ENCODE measurements around the gene SGK2. TPM values are rescaled to one million over a fixed set of nuclear protein-coding genes. Genes with fewer than 3 reads are reported as not detected.

The SGK2 gene
- total and polyA plus RNA-seq, 2 experiments from 2014 or later, result 0.42 TPM; not detected in 1

DNA sequence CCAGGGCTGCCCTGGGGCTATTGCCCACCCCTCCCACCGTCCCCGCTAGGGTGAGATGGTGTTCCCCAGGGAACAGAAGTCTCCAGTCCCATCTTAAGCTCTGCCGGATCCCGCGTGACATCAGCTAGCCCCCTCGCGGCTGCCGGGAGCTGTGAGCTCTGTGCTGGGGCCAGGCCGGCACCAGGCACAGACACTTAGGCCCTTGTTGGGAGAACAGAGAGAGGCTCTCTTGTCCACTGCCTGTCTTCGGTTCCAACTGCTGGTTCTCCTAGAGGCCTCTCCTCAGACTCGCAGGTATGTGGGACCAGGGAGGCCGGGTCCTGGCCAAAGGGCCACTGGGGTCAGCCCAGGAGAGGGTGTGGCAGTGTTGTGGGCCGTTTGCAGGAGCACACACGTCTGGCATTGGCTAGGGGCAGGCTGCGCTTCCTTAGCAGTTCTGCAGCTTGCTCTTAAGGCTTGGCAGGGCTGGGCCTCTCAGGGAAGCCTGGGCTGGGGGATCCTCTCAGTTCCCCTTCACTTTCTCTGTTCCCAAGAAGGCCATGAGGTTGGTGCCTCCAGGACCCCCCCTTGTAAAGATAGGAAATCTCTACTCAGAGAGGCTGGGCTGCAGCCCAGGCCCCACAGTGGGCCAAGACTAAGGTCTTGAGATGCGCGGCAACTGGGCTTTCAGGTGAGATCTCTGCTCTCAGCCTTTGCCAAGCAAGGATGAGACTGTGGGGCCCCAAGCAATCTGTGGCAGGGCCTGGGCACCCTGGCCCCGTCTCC, 6.3 kb downstream of the SGK2 start:
- Mint-ChIP-seq H3K36me3 (ENCODE audit: low read depth) (no peaks in the 10 kb centered on the region), H3K4me3 (no peak overlapping the region), H3K9me3 (no peaks in the 10 kb centered on the region), H3K27ac (no peak overlapping the region), H3K4me1 (no peaks in the 10 kb centered on the region), H3K27me3 (ENCODE audit: insufficient read depth, low read depth, poor library complexity) (peaks cover 3% of the 10 kb centered on the region)
- Histone ChIP-seq H3F3A (replicated peaks; ENCODE audit: low read depth) (no peaks in the 10 kb centered on the region), H3K36me3 (ENCODE audit: insufficient read depth) (no peaks in the 10 kb centered on the region), H3K79me2 (replicated peaks; ENCODE audit: insufficient read depth) (no peaks in the 10 kb centered on the region), H3K4me3 (no peak overlapping the region), H3K4me2 (no peak overlapping the region), H4K20me1 (replicated peaks; ENCODE audit: insufficient read depth) (no peaks in the 10 kb centered on the region), H3K27me3 (ENCODE audit: insufficient read depth) (no peaks in the 10 kb centered on the region), H2AFZ (no peak overlapping the region), H3K9me2 (ENCODE audit: insufficient read depth) (no peaks in the 10 kb centered on the region), H3K27ac (ENCODE audit: low read depth) (no peak overlapping the region), H3K4me1 (ENCODE audit: insufficient read depth) (no peaks in the 10 kb centered on the region)
- peak; percentile 26 for DNase-seq (ENCODE audit: low spot score)
- no peak for TF ChIP-seq ZNF114 (CRISPR knock-in tag; IDR thresholded peaks at IDR 0.05)
- TF ChIP-seq NANOG (IDR thresholded peaks at IDR 0.05; ENCODE audit: borderline replicate concordance), result no peak
- TF ChIP-seq JUNB (IDR thresholded peaks at IDR 0.05; ENCODE audit: unreplicated experiment), result no peak
- TF ChIP-seq REST (IDR thresholded peaks at IDR 0.05; ENCODE audit: unreplicated experiment), result no peak
- TF ChIP-seq CTCF (conservative IDR thresholded peaks at IDR 0.05; ENCODE audit: low read depth in 2 of 2), result no peak
- peak; percentile 78 for ATAC-seq

DNA sequence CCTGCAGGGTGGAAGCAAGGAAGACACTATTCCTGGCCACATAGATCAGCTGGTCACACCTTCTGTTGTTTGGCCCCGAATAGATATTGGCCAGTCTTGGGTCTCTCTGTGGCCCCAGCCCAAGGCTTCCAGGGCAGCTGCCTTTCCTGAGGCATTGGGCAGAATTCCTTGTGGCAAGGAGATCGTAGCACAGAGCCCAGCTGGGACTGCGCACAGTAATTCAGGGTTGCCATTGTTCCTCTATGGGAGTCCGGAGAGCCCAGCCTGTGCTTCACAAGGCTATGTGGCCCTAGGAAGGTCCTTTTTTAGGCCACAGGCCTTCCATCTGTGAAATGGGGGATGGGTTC, 6.9 kb downstream of the SGK2 start:
- Mint-ChIP-seq H3K4me3 (no peak overlapping the region), H3K4me1 (no peaks in the 10 kb centered on the region), H3K9me3 (no peaks in the 10 kb centered on the region), H3K27ac (no peak overlapping the region), H3K27me3 (ENCODE audit: insufficient read depth, low read depth, poor library complexity) (peaks cover 3% of the 10 kb centered on the region), H3K36me3 (ENCODE audit: low read depth) (no peaks in the 10 kb centered on the region)
- Histone ChIP-seq H3K79me2 (replicated peaks; ENCODE audit: insufficient read depth) (no peaks in the 10 kb centered on the region), H3K36me3 (ENCODE audit: insufficient read depth) (no peaks in the 10 kb centered on the region), H3K27ac (ENCODE audit: low read depth) (no peak overlapping the region), H3K4me1 (ENCODE audit: insufficient read depth) (no peaks in the 10 kb centered on the region), H3K4me2 (no peak overlapping the region), H3F3A (replicated peaks; ENCODE audit: low read depth) (no peaks in the 10 kb centered on the region), H3K4me3 (no peak overlapping the region), H3K27me3 (ENCODE audit: insufficient read depth) (no peaks in the 10 kb centered on the region), H3K9me2 (ENCODE audit: insufficient read depth) (no peaks in the 10 kb centered on the region), H2AFZ (no peak overlapping the region), H4K20me1 (replicated peaks; ENCODE audit: insufficient read depth) (no peaks in the 10 kb centered on the region)
- no peak for DNase-seq (ENCODE audit: low spot score)
- TF ChIP-seq JUNB (IDR thresholded peaks at IDR 0.05; ENCODE audit: unreplicated experiment) (no peak), CREB1 (CRISPR knock-in tag; IDR thresholded peaks at IDR 0.05; ENCODE audit: low read depth) (no peak), ZNF114 (CRISPR knock-in tag; IDR thresholded peaks at IDR 0.05) (no peak), EZH2phosphoT487 (IDR thresholded peaks at IDR 0.05; ENCODE audit: unreplicated experiment) (no peak), CTCF (conservative IDR thresholded peaks at IDR 0.05; ENCODE audit: low read depth in 2 of 2) (no peak), REST (IDR thresholded peaks at IDR 0.05; ENCODE audit: unreplicated experiment) (no peak), POLR2AphosphoS5 (IDR thresholded peaks at IDR 0.05; ENCODE audit: low read depth) (no peak)
- ATAC-seq, result no peak

All from GM23338 (cell line).